BE2C (cell line): Measurements from ENCODE around the gene BORCS6.
A peak's percentile ranks its signal among the peaks of the same experiment; 100 is the strongest.

ENCODE experiments used
- DNase-seq: peaks from one replicate; pipeline ENCODE4 v3.0.0-alpha.2; 2020
- H3K27me3 ChIP-seq: fragments of 250-450 bp; sonication (Bioruptor Pico); 2 replicates; pipeline ENCODE4 v1.5.1; 2020; ENCODE audit warnings: mild to moderate bottlenecking
- H3K36me3 ChIP-seq: fragments of 250-450 bp; sonication (Bioruptor Pico); 2 replicates; pipeline ENCODE4 v1.5.1; 2020; ENCODE audit warnings: mild to moderate bottlenecking
- H3K4me1 ChIP-seq: fragments of 250-450 bp; sonication (Bioruptor Pico); 2 replicates; pipeline ENCODE4 v1.5.1; 2020
- H3K4me3 ChIP-seq: 2 replicates; pipeline ENCODE4 v1.5.1; 2011; ENCODE audit warnings: low read depth, low read length
- H3K9me3 ChIP-seq: fragments of 250-450 bp; sonication (Bioruptor Pico); 2 replicates; pipeline ENCODE4 v1.5.1; 2020
- CTCF ChIP-seq: IDR thresholded peaks from 2 replicates; pipeline ENCODE4 v1.5.1; 2012; ENCODE audit warnings: mild to moderate bottlenecking, low read depth, low read length

Gene BORCS6

GRCh38 chr17:8160741-8161221 is 29.2 kb downstream of the BORCS6 start:
- Histone ChIP-seq H3K4me1 (peaks cover 7% of the 10 kb centered on the region), H3K4me3 (no peak overlapping the region), H3K36me3 (peaks cover 6% of the 10 kb centered on the region), H3K9me3 (no peaks in the 10 kb centered on the region), H3K27me3 (no peaks in the 10 kb centered on the region)
- no peak for TF ChIP-seq CTCF
- no peak for DNase-seq

GRCh38 chr17:8160224-8160577 is 29.8 kb downstream of the BORCS6 start:
- TF ChIP-seq CTCF, result no peak
- no peak overlapping the region for H3K4me3 ChIP-seq
- no peaks in the 10 kb centered on the region for H3K27me3 ChIP-seq
- H3K36me3 ChIP-seq, result peaks cover 6% of the 10 kb centered on the region
- no peaks in the 10 kb centered on the region for H3K9me3 ChIP-seq
- peaks cover 7% of the 10 kb centered on the region for H3K4me1 ChIP-seq
- no peak for DNase-seq

GRCh38 chr17:8159459-8160223 is 30.3 kb downstream of the BORCS6 start:
- Histone ChIP-seq H3K36me3 (peaks cover 6% of the 10 kb centered on the region), H3K4me1 (peaks cover 7% of the 10 kb centered on the region), H3K4me3 (no peak overlapping the region), H3K9me3 (no peaks in the 10 kb centered on the region), H3K27me3 (no peaks in the 10 kb centered on the region)
- DNase-seq, result no peak
- no peak for TF ChIP-seq CTCF

GRCh38 chr17:8159032-8159400 is 31.0 kb downstream of the BORCS6 start:
- Histone ChIP-seq H3K9me3 (no peaks in the 10 kb centered on the region), H3K36me3 (peaks cover 6% of the 10 kb centered on the region), H3K4me1 (peaks cover 6% of the 10 kb centered on the region), H3K4me3 (no peak overlapping the region), H3K27me3 (no peaks in the 10 kb centered on the region)
- TF ChIP-seq CTCF, result no peak
- no peak for DNase-seq

GRCh38 chr17:8158267-8159031 is 31.5 kb downstream of the BORCS6 start:
- H3K4me1 ChIP-seq, result peaks cover 6% of the 10 kb centered on the region
- H3K27me3 ChIP-seq, result no peaks in the 10 kb centered on the region
- H3K36me3 ChIP-seq, result peaks cover 6% of the 10 kb centered on the region
- H3K4me3 ChIP-seq, result no peak overlapping the region
- H3K9me3 ChIP-seq, result no peaks in the 10 kb centered on the region
- DNase-seq, result peak; percentile 80
- TF ChIP-seq CTCF, result peak; percentile 66
